Brain pericyte (primary cell): ENCODE data around the gene EPB41L3.
"Not testable (repeated sequence)": the region's sequence is repeated elsewhere in the genome, so short reads cannot be mapped to it uniquely, and the experiment has no call there.

Source experiments
- DNase-seq: peaks from one replicate; pipeline ENCODE4 v3.0.0-alpha.2; 2012; ENCODE audit warnings: low read depth, low spot score

The EPB41L3 gene

GRCh38 chr18:5543773-5544389, at the start of gene EPB41L3:
Gene EPB41L3 (minus strand): TSS chr18:5543997. CDS start chr18:5489183, 54,814 bp downstream.
- DNase-seq: no peak

- DNase-seq: no peak
These were observed 44.7 kb upstream of the EPB41L3 start for GRCh38 chr18:5588529-5588928.

GRCh38 chr18:5585653-5586052, 41.9 kb upstream of the EPB41L3 start:
- no peak for DNase-seq

GRCh38 chr18:5584746-5585417, 41.1 kb upstream of the EPB41L3 start:
- DNase-seq: no peak

GRCh38 chr18:5582849-5583681, 39.3 kb upstream of the EPB41L3 start:
- DNase-seq: no peak

GRCh38 chr18:5582076-5582475, 38.3 kb upstream of the EPB41L3 start:
- peak; percentile 27 for DNase-seq

- no peak for DNase-seq
These were observed 31.0 kb upstream of the EPB41L3 start for GRCh38 chr18:5574843-5575242.

- DNase-seq: no peak
These were observed 27.9 kb upstream of the EPB41L3 start for GRCh38 chr18:5571666-5572065.

- not testable (repeated sequence) for DNase-seq
These were observed 26.8 kb upstream of the EPB41L3 start for GRCh38 chr18:5570613-5571012.

- no peak for DNase-seq
These were observed 24.6 kb upstream of the EPB41L3 start for GRCh38 chr18:5568416-5568815.

GRCh38 chr18:5558851-5559250, 15.1 kb upstream of the EPB41L3 start:
- DNase-seq: no peak

- DNase-seq: no peak
These were observed 12.6 kb upstream of the EPB41L3 start for GRCh38 chr18:5556310-5556974.

- DNase-seq: no peak
These were observed 10.8 kb upstream of the EPB41L3 start for GRCh38 chr18:5554629-5555028.

- peak; percentile 10 for DNase-seq
These were observed 2.9 kb upstream of the EPB41L3 start for GRCh38 chr18:5546660-5547059.

GRCh38 chr18:5543036-5543680, 639 bp downstream of the EPB41L3 start:
- no peak for DNase-seq

- no peak for DNase-seq
These were observed 1.2 kb downstream of the EPB41L3 start for GRCh38 chr18:5542515-5543035.

GRCh38 chr18:5541644-5542043, 2.2 kb downstream of the EPB41L3 start:
- DNase-seq: no peak

GRCh38 chr18:5539391-5539790, 4.4 kb downstream of the EPB41L3 start:
- no peak for DNase-seq

- no peak for DNase-seq
These were observed 5.3 kb downstream of the EPB41L3 start for GRCh38 chr18:5538544-5538943.

- no peak for DNase-seq
These were observed 5.9 kb downstream of the EPB41L3 start for GRCh38 chr18:5537860-5538259.

GRCh38 chr18:5534845-5535244, 9.0 kb downstream of the EPB41L3 start:
- DNase-seq: no peak
